Stimulated activated CD4-positive, alpha-beta T cell treated with anti-CD3 and anti-CD28 coated beads, Interleukin-15, amount 100 ng/mL, for 24 hours (primary cell): ENCODE data around the gene ITPR2.
"Not testable (repeated sequence)": the region's sequence is repeated elsewhere in the genome, so short reads cannot be mapped to it uniquely, and the experiment has no call there.

Experiments used
- DNase-seq: peaks from one replicate; pipeline ENCODE4 v3.0.0-alpha.2; 2020

ITPR2 gene

GRCh38 chr12:26832822-26833742 is at the start of gene ITPR2:
Gene ITPR2, minus strand, starts transcription at chr12:26833194. Its CDS starts 413 bp downstream, at chr12:26832781.
- peak; percentile 96 for DNase-seq

- DNase-seq = no peak
Measured at GRCh38 chr12:26880625-26881024, 47.6 kb upstream of the ITPR2 start.

- no peak for DNase-seq
Measured at GRCh38 chr12:26878661-26879119, 45.7 kb upstream of the ITPR2 start.

GRCh38 chr12:26874501-26875296 is 41.7 kb upstream of the ITPR2 start:
- no peak for DNase-seq

GRCh38 chr12:26872625-26873024 is 39.6 kb upstream of the ITPR2 start:
- no peak for DNase-seq

DNA sequence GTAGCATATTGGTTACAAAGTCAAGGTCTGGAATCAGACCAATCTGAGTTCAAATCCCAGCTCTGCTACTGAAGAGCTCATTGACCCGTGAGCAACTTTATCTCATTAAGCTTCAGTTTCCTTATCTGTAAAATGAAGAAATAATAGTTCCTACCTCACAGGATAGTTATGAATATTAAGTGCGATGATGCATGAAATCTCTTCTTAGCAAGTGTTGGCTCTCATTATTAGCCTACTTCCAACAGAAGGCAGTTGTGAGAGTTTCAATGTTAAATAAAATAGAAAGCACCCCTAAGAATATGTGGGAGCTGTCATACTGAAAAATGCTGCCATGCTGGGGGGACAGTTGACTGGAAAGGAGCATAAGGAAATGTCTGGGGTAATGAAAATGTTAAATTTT is 39.0 kb upstream of the ITPR2 start:
- DNase-seq = no peak

- no peak for DNase-seq
Measured at GRCh38 chr12:26870491-26871419, 37.8 kb upstream of the ITPR2 start.

- DNase-seq = no peak
Measured at GRCh38 chr12:26869908-26870459, 37.0 kb upstream of the ITPR2 start.

- no peak for DNase-seq
Measured at GRCh38 chr12:26869104-26869494, 36.1 kb upstream of the ITPR2 start.

GRCh38 chr12:26868447-26869103 is 35.6 kb upstream of the ITPR2 start:
- DNase-seq = no peak

- no peak for DNase-seq
Measured at GRCh38 chr12:26867080-26867479, 34.1 kb upstream of the ITPR2 start.

- DNase-seq = no peak
Measured at GRCh38 chr12:26863515-26863914, 30.5 kb upstream of the ITPR2 start.

DNA sequence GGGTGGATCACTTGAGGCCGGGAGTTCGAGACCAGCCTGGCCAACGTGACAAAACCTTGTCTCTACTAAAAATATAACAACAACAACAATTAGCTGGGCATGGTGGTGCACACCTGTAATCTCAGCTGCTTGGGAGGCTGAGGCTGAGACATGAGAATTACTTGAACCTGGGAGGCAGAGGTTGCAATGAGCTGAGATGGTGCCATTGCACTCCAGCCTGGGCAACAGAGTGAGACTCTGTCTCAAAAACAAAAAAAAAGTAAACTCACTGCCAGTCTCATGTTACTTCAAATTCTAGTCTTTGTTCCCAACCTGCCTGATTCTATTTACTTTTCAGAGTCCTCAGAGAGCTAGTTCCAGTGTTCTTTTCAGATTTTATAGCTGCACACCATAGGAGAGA is 29.8 kb upstream of the ITPR2 start:
- not testable (repeated sequence) for DNase-seq

GRCh38 chr12:26861690-26862089 is 28.7 kb upstream of the ITPR2 start:
- no peak for DNase-seq

DNA sequence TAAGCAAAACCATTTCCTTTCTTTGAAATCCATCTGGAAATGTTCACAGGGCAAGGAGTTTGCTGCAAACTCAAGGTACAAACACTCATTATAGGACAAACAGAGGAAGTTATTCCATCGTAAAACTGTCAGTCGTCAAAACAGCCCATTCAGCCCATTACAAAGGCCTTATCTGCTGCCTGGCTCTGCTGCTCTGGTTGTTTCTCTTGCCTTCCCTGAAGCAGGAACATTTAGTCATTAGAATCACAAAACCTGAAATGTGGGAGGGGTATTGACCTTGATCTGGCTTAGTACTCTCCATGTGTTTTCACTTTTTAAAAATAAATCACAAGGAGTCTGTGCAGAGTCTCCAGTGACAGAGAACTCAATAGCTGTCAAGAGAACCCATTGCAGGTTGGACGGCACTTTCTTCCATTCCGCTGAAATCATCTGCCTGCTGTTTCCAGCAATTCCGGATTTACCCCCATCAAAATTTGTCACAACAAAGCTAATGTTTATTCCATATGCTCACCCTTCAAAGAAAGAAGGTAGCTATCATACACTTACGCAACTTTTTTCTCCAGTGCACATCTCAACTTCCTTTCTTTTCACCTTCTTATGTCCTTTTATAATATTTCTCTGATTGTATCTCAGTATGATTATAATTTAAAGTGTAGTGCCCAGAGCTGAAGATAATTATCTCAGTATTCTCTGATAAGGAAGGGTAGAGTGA is 24.6 kb upstream of the ITPR2 start:
- DNase-seq = no peak

DNA sequence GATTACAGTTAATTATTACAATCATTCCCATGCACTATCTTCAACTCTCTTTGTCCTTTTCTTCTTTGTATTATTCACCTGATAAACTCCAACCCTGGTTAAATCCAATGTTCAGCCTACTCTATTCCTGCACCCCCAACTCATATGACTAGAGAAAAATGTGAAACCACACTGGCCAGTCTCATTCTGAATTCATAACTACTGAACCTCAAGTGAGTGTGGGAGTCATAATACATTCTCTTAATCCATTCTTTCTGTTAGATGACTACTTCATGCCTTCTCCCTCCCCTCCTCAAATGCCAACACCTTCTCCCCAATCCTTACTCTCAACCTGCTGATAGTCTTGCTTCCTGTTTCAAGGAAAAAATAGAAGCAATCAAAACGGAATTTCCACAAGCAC is 22.3 kb upstream of the ITPR2 start:
- DNase-seq = no peak

GRCh38 chr12:26854031-26854390 is 21.0 kb upstream of the ITPR2 start:
- DNase-seq = no peak

- DNase-seq = peak; percentile 78
Measured at GRCh38 chr12:26853303-26854030, 20.5 kb upstream of the ITPR2 start.

- DNase-seq = no peak
Measured at GRCh38 chr12:26851031-26851809, 18.2 kb upstream of the ITPR2 start.
